Esophagus muscularis mucosa (tissue), 4 donors: ENCODE measurements around the gene BTF3.

ENCODE experiments used
- CTCF ChIP-seq, 3 experiments: fragments of 200-600 bp in 2 of 3; fragments of 450-650 bp in 1 of 3; sonication (generic) in 2 of 3; IDR thresholded peaks; one replicate each; pipeline ENCODE4 v1.5.1; 2017 to 2019; ENCODE audit warnings: antibody characterized with exemption in 3 of 3, mild to moderate bottlenecking in 2 of 3, moderate library complexity in 1 of 3
- EP300 ChIP-seq: sonication (generic); formaldehyde crosslinking; IDR thresholded peaks from one replicate; pipeline ENCODE4 v1.6.1; 2017; ENCODE audit warnings: antibody characterized with exemption
- POLR2A ChIP-seq: fragments of 450-650 bp; IDR thresholded peaks from one replicate; pipeline ENCODE4 v1.6.1; 2017; ENCODE audit warnings: antibody characterized with exemption, moderate library complexity, mild to moderate bottlenecking, low read depth
- POLR2AphosphoS5 ChIP-seq, 2 donors: sonication (generic); formaldehyde crosslinking; IDR thresholded peaks; one replicate each; pipeline ENCODE4 v1.6.1; 2017; ENCODE audit warnings: antibody characterized with exemption in 2 of 2

GRCh38 chr5:73514418-73514817 is 16.2 kb downstream of the BTF3 start:
- no peak for TF ChIP-seq CTCF (IDR thresholded peaks at IDR 0.05)
- no peak for TF ChIP-seq POLR2AphosphoS5 (IDR thresholded peaks at IDR 0.05)
- no peak for TF ChIP-seq EP300
- TF ChIP-seq POLR2A = no peak
